ENCODE data around the gene WFDC1. TPM values are rescaled to one million over a fixed set of nuclear protein-coding genes. Genes with fewer than 3 reads are reported as not detected.

Gene WFDC1
- total RNA-seq, 4 donors from 2014 or later = 0.77 to 13.3 (median 5.7) TPM

DNA sequence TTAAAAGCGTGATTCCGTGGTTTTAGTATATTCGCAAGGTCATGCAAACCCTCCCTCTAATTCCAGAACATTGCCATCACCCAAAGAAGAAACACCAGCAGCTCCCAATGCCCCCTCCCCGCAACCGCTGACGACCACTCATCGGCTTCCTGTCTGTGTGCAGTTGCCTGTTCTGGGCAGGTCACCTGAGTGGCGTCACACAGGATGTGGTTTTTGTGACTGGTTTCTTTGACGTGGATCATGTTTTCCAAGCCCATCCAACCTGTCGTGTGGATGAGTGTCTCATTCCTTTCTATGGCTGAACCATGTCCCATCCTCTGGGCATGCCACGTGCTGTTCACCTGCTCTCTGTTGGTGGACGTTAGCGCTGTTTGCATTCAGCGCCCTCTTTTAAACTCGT, 65.5 kb downstream of the WFDC1 start:
- no peak overlapping the region for H3K27ac ChIP-seq
- no peaks in the 10 kb centered on the region for H3K27me3 ChIP-seq
- H3K4me1 ChIP-seq = no peaks in the 10 kb centered on the region
- intact Hi-C loops (cut with DNase I; ENCODE audit: low total_unique reads) = no loop called here
- no peaks in the 10 kb centered on the region for H3K36me3 ChIP-seq
- DNase-seq = no peak
- H3K4me3 ChIP-seq = no peak overlapping the region
- no peaks in the 10 kb centered on the region for H3K9me3 ChIP-seq
- TF ChIP-seq CTCF (IDR thresholded peaks at IDR 0.05) = no peak
- no peak for TF ChIP-seq POLR2A (IDR thresholded peaks at IDR 0.05)

GRCh38 chr16:84360748-84361147, 66.1 kb downstream of the WFDC1 start:
- Histone ChIP-seq H3K4me3 (no peak overlapping the region), H3K27ac (no peak overlapping the region), H3K27me3 (no peaks in the 10 kb centered on the region), H3K4me1 (no peaks in the 10 kb centered on the region), H3K9me3 (no peaks in the 10 kb centered on the region), H3K36me3 (no peaks in the 10 kb centered on the region)
- no peak for DNase-seq
- TF ChIP-seq POLR2A (IDR thresholded peaks at IDR 0.05) = no peak
- no peak for TF ChIP-seq CTCF (IDR thresholded peaks at IDR 0.05)
- intact Hi-C loops (cut with DNase I; ENCODE audit: low total_unique reads) = no loop called here

- Histone ChIP-seq H3K27ac (no peak overlapping the region), H3K36me3 (no peaks in the 10 kb centered on the region), H3K27me3 (no peaks in the 10 kb centered on the region), H3K9me3 (no peaks in the 10 kb centered on the region), H3K4me1 (no peaks in the 10 kb centered on the region), H3K4me3 (no peak overlapping the region)
- TF ChIP-seq POLR2A (IDR thresholded peaks at IDR 0.05) = no peak
- TF ChIP-seq CTCF (IDR thresholded peaks at IDR 0.05) = no peak
- intact Hi-C loops (cut with DNase I; ENCODE audit: low total_unique reads) = no loop called here
- no peak for DNase-seq
Measured at GRCh38 chr16:84361546-84361945, 66.9 kb downstream of the WFDC1 start.

DNA sequence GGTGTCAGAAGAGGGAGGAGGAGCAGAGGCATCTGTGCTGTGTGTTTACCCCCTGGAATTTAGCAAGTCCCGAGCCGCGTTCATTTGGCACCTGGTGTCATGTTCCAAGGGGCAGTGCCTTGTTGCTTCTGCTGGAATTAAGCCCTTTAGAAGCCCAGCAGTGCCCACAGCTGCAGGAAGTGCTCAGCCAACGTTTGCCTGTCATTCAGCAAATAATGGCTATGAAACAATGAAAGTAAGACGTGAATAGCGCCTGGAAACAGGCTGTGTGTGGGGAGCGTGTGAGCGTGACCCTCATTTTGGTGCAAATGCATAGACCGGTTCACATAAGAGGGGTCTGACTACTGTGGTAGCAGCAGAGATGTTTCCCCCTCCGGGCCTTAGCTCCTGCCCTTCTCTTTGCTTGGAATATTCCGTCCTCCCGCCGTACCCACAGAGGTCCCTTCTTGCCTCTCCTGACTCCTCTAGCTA, 67.8 kb downstream of the WFDC1 start:
- TF ChIP-seq CTCF (IDR thresholded peaks at IDR 0.05) = no peak
- no peaks in the 10 kb centered on the region for H3K36me3 ChIP-seq
- no peaks in the 10 kb centered on the region for H3K9me3 ChIP-seq
- intact Hi-C loops (cut with DNase I; ENCODE audit: low total_unique reads) = no loop called here
- peaks cover 0 to 2% of the 10 kb centered on the region in 2 donors for H3K27me3 ChIP-seq
- no peak overlapping the region for H3K4me3 ChIP-seq
- H3K4me1 ChIP-seq = no peaks in the 10 kb centered on the region
- no peak overlapping the region for H3K27ac ChIP-seq
- DNase-seq = no peak

DNA sequence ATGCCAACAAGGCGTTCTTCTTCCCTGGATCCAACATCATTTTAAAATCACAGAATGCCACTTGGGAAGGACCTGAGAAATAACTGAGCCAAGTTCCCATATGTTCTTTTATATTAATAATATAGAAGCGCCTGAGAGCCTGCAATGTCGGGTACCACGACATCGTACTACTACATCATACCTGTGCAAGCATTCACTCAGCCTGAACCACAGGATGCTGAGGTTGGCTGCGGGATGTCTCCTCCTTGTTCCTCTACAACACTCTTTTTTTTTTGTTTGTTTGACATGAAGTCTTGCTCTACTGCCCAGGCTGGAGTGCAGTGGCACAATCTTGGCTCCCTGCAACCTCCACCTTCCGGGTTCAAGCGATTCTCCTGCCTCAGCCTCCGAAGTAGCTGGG, 71.5 kb downstream of the WFDC1 start:
- intact Hi-C loops (cut with DNase I; ENCODE audit: low total_unique reads) = no loop called here
- no peak for DNase-seq
- peaks cover 0 to 16% of the 10 kb centered on the region in 2 donors for H3K27me3 ChIP-seq
- H3K4me1 ChIP-seq = peaks cover 0 to 5% of the 10 kb centered on the region in 2 donors
- TF ChIP-seq CTCF (IDR thresholded peaks at IDR 0.05) = no peak
- TF ChIP-seq POLR2A (IDR thresholded peaks at IDR 0.05) = no peak
- no peaks in the 10 kb centered on the region for H3K36me3 ChIP-seq
- no peak overlapping the region for H3K4me3 ChIP-seq
- no peaks in the 10 kb centered on the region for H3K9me3 ChIP-seq
- no peak overlapping the region for H3K27ac ChIP-seq

Data from uterus (tissue), 4 donors.